ENCODE results near the gene NPY4R.
"Not testable (repeated sequence)": the region's sequence is repeated elsewhere in the genome, so short reads cannot be mapped to it uniquely, and the experiment has no call there.

The NPY4R gene

DNA sequence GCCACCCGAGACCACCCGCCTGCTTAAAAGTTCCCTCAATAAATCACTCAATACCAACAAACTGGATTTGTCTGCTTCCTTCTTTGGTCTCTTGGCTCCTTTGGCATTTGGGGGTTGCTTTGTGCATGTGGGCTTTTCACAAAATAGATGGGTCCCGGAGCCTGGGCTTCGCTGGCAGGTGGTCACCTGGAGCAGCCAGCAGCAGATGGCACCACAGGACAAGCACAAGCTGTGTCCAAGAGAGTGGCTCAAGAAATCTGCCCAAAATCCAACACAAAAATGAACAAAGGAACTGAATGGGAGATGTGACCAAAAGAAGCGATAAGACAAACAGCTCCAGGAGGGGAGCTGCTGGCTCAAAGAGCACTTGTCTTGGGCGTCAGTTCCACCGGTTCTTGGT lies 6.2 kb downstream of the NPY4R start:
- not testable (repeated sequence) for H3K36me3 ChIP-seq (ENCODE audit: control insufficient read depth in 1 of 2, insufficient read depth in 2 of 2, low read length in 2 of 2); H3K4me1 ChIP-seq (ENCODE audit: control insufficient read depth in 1 of 2, insufficient read depth in 2 of 2, low read length in 2 of 2); H3K4me3 ChIP-seq (ENCODE audit: low read depth, low read length); H3K79me2 ChIP-seq (ENCODE audit: control insufficient read depth, insufficient read depth, low read length, poor library complexity); H2BK120ac ChIP-seq (ENCODE audit: insufficient read depth, low read length, poor library complexity); H3K23ac ChIP-seq (ENCODE audit: low read length); H2AK5ac ChIP-seq (ENCODE audit: low read length); H3K27ac ChIP-seq (ENCODE audit: low read depth, low read length); H2AFZ ChIP-seq (ENCODE audit: insufficient read depth, low read length, poor library complexity); H3K9ac ChIP-seq (ENCODE audit: low read length); H3K18ac ChIP-seq (ENCODE audit: low read length); H4K12ac ChIP-seq (ENCODE audit: low read depth, low read length); H4K8ac ChIP-seq (ENCODE audit: low read depth, low read length); H4K91ac ChIP-seq (ENCODE audit: low read depth, low read length); H2BK12ac ChIP-seq (ENCODE audit: low read length); DNase-seq; H2BK5ac ChIP-seq (ENCODE audit: low read depth, low read length, poor library complexity); H3K14ac ChIP-seq (ENCODE audit: low read length); H3K79me1 ChIP-seq (ENCODE audit: low read length); H3K9me3 ChIP-seq (ENCODE audit: insufficient read depth, low read depth, low read length); H3K27me3 ChIP-seq (ENCODE audit: insufficient read depth, low read length); H3K4ac ChIP-seq (ENCODE audit: low read depth, low read length); H3K4me2 ChIP-seq (ENCODE audit: low read length)
- WGBS (ENCODE audit: extremely low coverage, insufficient coverage, insufficient read length) = no CpG with 5 or more reads among the region's 7 CpGs

DNA sequence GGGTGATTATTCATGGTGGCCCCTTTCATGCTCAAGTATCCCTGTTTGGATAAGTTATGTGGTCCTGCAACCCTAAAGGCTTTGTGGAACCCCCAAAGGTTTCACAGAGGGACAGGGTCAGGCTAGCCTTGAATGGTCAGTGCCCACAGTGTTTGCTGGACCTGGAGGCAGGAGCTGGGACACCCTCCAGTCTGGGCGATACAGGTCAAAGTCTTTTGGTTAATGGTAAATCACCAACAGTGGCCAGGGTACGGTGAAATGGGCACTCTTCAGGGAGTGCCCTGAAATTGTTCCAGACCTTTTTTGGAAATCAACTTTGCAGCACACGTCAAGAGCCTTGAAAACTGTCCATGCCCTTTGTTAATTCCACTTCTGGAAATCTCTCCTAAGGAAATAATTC lies 8.7 kb downstream of the NPY4R start:
- H3K4me2 ChIP-seq (ENCODE audit: low read length); H2AFZ ChIP-seq (ENCODE audit: insufficient read depth, low read length, poor library complexity); H3K36me3 ChIP-seq (ENCODE audit: control insufficient read depth in 1 of 2, insufficient read depth in 2 of 2, low read length in 2 of 2); H4K12ac ChIP-seq (ENCODE audit: low read depth, low read length); H3K14ac ChIP-seq (ENCODE audit: low read length); H3K9ac ChIP-seq (ENCODE audit: low read length); H2BK5ac ChIP-seq (ENCODE audit: low read depth, low read length, poor library complexity); H3K18ac ChIP-seq (ENCODE audit: low read length); H3K27ac ChIP-seq (ENCODE audit: low read depth, low read length); H4K91ac ChIP-seq (ENCODE audit: low read depth, low read length); H3K4ac ChIP-seq (ENCODE audit: low read depth, low read length); H2BK120ac ChIP-seq (ENCODE audit: insufficient read depth, low read length, poor library complexity); DNase-seq; H3K23ac ChIP-seq (ENCODE audit: low read length); H3K27me3 ChIP-seq (ENCODE audit: insufficient read depth, low read length); H3K4me3 ChIP-seq (ENCODE audit: low read depth, low read length); H3K9me3 ChIP-seq (ENCODE audit: insufficient read depth, low read depth, low read length); H3K79me2 ChIP-seq (ENCODE audit: control insufficient read depth, insufficient read depth, low read length, poor library complexity); H3K4me1 ChIP-seq (ENCODE audit: control insufficient read depth in 1 of 2, insufficient read depth in 2 of 2, low read length in 2 of 2); H4K8ac ChIP-seq (ENCODE audit: low read depth, low read length); H2BK12ac ChIP-seq (ENCODE audit: low read length); H2AK5ac ChIP-seq (ENCODE audit: low read length); H3K79me1 ChIP-seq (ENCODE audit: low read length): not testable (repeated sequence)
- WGBS (ENCODE audit: extremely low coverage, insufficient coverage, insufficient read length) = no CpG with 5 or more reads among the region's 3 CpGs

DNA sequence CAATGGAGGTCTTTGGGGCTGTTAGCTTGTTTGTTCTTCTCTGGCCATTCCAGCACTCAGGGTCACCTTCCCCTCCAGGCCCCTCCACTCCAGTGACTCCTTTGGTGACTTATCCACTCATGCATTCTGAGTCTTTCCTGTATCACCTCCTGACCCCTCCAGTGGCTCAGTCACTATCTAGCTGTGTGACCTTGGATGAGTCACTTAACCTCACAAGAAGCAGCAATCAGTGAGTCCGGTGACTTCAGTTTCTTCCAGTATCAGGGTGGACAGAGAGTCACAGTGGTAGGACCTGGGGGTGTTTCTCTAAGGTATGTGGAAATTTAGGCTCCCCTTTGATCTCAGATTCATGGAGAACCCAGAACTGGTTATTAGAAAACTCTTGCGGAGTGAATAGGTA lies 9.8 kb downstream of the NPY4R start:
- DNase-seq; H3K27me3 ChIP-seq (ENCODE audit: insufficient read depth, low read length); H3K4ac ChIP-seq (ENCODE audit: low read depth, low read length); H2BK120ac ChIP-seq (ENCODE audit: insufficient read depth, low read length, poor library complexity); H4K12ac ChIP-seq (ENCODE audit: low read depth, low read length); H4K91ac ChIP-seq (ENCODE audit: low read depth, low read length); H3K36me3 ChIP-seq (ENCODE audit: control insufficient read depth in 1 of 2, insufficient read depth in 2 of 2, low read length in 2 of 2); H2BK5ac ChIP-seq (ENCODE audit: low read depth, low read length, poor library complexity); H3K27ac ChIP-seq (ENCODE audit: low read depth, low read length); H3K14ac ChIP-seq (ENCODE audit: low read length); H4K8ac ChIP-seq (ENCODE audit: low read depth, low read length); H3K4me3 ChIP-seq (ENCODE audit: low read depth, low read length); H3K79me2 ChIP-seq (ENCODE audit: control insufficient read depth, insufficient read depth, low read length, poor library complexity); H3K79me1 ChIP-seq (ENCODE audit: low read length); H3K18ac ChIP-seq (ENCODE audit: low read length); H3K4me1 ChIP-seq (ENCODE audit: control insufficient read depth in 1 of 2, insufficient read depth in 2 of 2, low read length in 2 of 2); H2BK12ac ChIP-seq (ENCODE audit: low read length); H3K23ac ChIP-seq (ENCODE audit: low read length); H3K4me2 ChIP-seq (ENCODE audit: low read length); H2AFZ ChIP-seq (ENCODE audit: insufficient read depth, low read length, poor library complexity); H3K9me3 ChIP-seq (ENCODE audit: insufficient read depth, low read depth, low read length); H2AK5ac ChIP-seq (ENCODE audit: low read length); H3K9ac ChIP-seq (ENCODE audit: low read length): not testable (repeated sequence)
- no CpG with 5 or more reads among the region's 2 CpGs for WGBS (ENCODE audit: extremely low coverage, insufficient coverage, insufficient read length)

DNA sequence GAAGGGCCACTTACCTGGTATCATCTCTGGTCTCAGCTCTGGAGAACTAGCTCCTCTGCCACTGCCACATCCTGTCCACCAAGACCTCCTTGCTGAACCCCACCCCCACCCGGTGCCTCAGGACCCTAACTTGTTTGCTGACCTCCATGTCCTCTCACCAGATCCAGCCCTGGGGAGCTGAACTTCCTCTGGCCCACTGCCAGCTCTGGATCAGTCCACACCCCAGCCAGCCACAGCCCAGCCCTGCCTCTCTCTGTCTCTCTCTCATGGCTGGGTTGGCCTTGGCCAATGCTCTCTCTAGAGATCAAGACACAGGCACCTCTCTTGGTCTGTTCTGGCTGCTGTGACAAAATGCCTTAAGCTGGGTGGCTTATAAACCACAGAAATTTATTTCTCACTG lies 14.4 kb downstream of the NPY4R start:
- no CpG with 5 or more reads among the region's 1 CpG for WGBS (ENCODE audit: extremely low coverage, insufficient coverage, insufficient read length)
- H4K91ac ChIP-seq (ENCODE audit: low read depth, low read length); H3K9me3 ChIP-seq (ENCODE audit: insufficient read depth, low read depth, low read length); H3K27ac ChIP-seq (ENCODE audit: low read depth, low read length); H3K4me1 ChIP-seq (ENCODE audit: control insufficient read depth in 1 of 2, insufficient read depth in 2 of 2, low read length in 2 of 2); H4K8ac ChIP-seq (ENCODE audit: low read depth, low read length); DNase-seq; H3K79me1 ChIP-seq (ENCODE audit: low read length); H3K4me2 ChIP-seq (ENCODE audit: low read length); H3K9ac ChIP-seq (ENCODE audit: low read length); H3K4me3 ChIP-seq (ENCODE audit: low read depth, low read length); H2BK120ac ChIP-seq (ENCODE audit: insufficient read depth, low read length, poor library complexity); H2AK5ac ChIP-seq (ENCODE audit: low read length); H4K12ac ChIP-seq (ENCODE audit: low read depth, low read length); H3K23ac ChIP-seq (ENCODE audit: low read length); H3K14ac ChIP-seq (ENCODE audit: low read length); H2BK5ac ChIP-seq (ENCODE audit: low read depth, low read length, poor library complexity); H3K18ac ChIP-seq (ENCODE audit: low read length); H2BK12ac ChIP-seq (ENCODE audit: low read length); H3K36me3 ChIP-seq (ENCODE audit: control insufficient read depth in 1 of 2, insufficient read depth in 2 of 2, low read length in 2 of 2); H3K79me2 ChIP-seq (ENCODE audit: control insufficient read depth, insufficient read depth, low read length, poor library complexity); H3K27me3 ChIP-seq (ENCODE audit: insufficient read depth, low read length); H3K4ac ChIP-seq (ENCODE audit: low read depth, low read length); H2AFZ ChIP-seq (ENCODE audit: insufficient read depth, low read length, poor library complexity): not testable (repeated sequence)

All from trophoblast cell (in vitro differentiated cells and primary cell).